ENCODE data around the gene C8G.

Gene C8G

GRCh38 chr9:136950656-136951276 lies 5.7 kb downstream of the C8G start:
- Histone ChIP-seq H3K36me3 (ENCODE audit: insufficient read depth, low read length) (no peaks in the 10 kb centered on the region), H3K4me1 (ENCODE audit: insufficient read depth, low read length) (no peaks in the 10 kb centered on the region), H3K9ac (ENCODE audit: low read depth, low read length) (peak overlapping the region; percentile 56), H3K9me3 (ENCODE audit: control insufficient read depth, insufficient read depth, low read length) (no peaks in the 10 kb centered on the region)

- Histone ChIP-seq H3K9ac (ENCODE audit: low read depth, low read length) (no peak within 1 kb of the TSS), H3K4me1 (ENCODE audit: insufficient read depth, low read length) (no peaks in the 10 kb centered on the region), H3K36me3 (ENCODE audit: insufficient read depth, low read length) (no peaks in the 10 kb centered on the region), H3K9me3 (ENCODE audit: control insufficient read depth, insufficient read depth, low read length) (no peaks in the 10 kb centered on the region)
Measured at GRCh38 chr9:136951541-136952320, 6.7 kb downstream of the C8G start, which contains the start of gene LCN12. LCN12 (plus strand) TSS chr9:136952273; CDS start chr9:136952328, 55 bp downstream.

DNA sequence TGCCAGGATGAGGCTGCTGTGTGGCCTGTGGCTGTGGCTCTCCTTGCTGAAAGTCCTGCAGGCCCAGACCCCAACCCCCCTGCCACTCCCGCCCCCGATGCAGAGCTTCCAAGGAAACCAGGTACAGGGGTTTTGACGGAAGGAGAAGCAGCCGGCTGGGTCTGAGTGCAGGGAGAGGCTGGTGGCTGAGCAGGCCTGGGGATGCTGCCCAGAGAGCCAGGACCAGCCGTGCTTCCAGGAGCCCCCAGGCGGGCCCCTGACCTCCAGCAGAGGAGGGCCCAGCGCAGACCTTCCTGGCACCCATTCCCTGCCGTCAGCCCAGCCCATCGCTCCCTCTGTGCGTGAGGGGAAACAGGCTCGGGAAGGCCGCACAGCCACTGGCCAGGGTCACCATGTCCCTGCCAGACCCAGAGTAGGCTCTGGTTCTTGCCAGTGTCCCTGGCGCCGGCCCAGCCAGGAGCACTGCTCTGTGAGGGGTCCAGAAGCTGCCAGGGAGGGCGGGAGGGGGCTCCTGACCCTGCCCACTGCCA lies 7.3 kb downstream of the C8G start:
- H3K36me3 ChIP-seq (ENCODE audit: insufficient read depth, low read length): no peaks in the 10 kb centered on the region
- no peaks in the 10 kb centered on the region for H3K4me1 ChIP-seq (ENCODE audit: insufficient read depth, low read length)
- H3K9me3 ChIP-seq (ENCODE audit: control insufficient read depth, insufficient read depth, low read length): no peaks in the 10 kb centered on the region
- no peak overlapping the region for H3K9ac ChIP-seq (ENCODE audit: low read depth, low read length)

- Histone ChIP-seq H3K36me3 (ENCODE audit: insufficient read depth, low read length) (no peaks in the 10 kb centered on the region), H3K9ac (ENCODE audit: low read depth, low read length) (no peak overlapping the region), H3K4me1 (ENCODE audit: insufficient read depth, low read length) (no peaks in the 10 kb centered on the region), H3K9me3 (ENCODE audit: control insufficient read depth, insufficient read depth, low read length) (no peaks in the 10 kb centered on the region)
Measured at GRCh38 chr9:136952876-136953770, 8.1 kb downstream of the C8G start.

DNA sequence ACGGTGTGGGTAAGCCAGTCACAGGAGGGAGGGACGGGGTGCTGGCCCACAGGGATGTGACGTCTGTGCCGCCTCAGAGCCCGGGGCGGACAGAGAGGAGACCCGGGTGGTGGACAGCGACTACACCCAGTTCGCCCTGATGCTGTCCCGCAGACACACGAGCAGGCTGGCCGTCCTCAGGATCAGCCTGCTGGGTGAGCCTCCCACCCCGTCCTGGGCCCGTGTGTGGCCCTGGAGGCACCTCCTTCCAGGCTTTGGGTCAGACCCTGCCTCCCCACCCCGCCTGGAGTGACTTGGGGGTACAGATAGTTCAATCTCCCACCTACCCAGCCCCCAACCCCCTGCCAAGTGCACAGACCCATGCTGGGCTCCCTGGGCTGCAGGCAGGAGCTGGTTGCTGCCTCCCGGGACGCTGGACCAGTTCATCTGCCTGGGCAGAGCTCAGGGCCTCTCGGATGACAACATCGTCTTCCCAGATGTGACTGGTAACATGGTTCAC lies 8.8 kb downstream of the C8G start:
- H3K4me1 ChIP-seq (ENCODE audit: insufficient read depth, low read length): no peaks in the 10 kb centered on the region
- H3K9me3 ChIP-seq (ENCODE audit: control insufficient read depth, insufficient read depth, low read length): no peaks in the 10 kb centered on the region
- H3K9ac ChIP-seq (ENCODE audit: low read depth, low read length): no peak overlapping the region
- no peaks in the 10 kb centered on the region for H3K36me3 ChIP-seq (ENCODE audit: insufficient read depth, low read length)

DNA sequence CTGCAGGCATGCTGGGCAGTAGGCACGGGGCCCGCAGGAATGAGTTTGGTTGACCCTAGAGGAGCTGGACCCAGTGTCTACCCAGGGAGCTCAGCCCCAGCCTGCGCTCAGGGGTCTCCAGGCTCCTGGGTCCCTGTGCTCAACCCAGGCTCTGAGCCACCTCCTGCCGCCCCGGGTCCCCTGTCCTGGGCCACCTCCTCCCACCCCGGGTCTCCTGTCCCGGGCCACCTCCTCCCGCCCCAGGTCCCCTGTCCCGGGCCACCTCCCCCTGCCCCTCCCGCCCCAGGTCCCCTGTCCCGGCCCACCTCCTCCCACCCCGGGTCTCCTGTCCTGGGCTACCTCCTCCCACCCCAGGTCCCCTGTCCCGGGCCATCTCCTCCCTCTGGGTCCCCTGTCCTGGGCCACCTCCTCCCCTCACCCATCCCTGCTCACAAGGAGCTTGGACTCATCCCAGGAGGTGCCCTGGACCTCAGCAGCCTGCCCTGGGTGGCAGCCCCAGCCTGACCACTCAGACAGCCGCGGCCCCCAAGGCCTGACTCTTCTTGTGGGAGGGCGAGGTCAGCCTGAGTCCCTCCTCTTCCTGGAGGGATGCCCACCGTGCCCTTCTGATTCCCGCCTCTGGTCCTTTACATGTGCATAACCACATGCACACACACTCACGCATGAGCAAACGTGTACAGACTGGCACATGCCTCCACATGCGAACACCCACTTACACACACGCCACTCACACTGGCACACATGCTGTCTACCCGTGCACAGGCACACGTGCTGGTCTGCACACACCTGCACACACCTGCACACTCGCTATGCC lies 9.4 kb downstream of the C8G start:
- Histone ChIP-seq H3K4me1 (ENCODE audit: insufficient read depth, low read length) (no peaks in the 10 kb centered on the region), H3K36me3 (ENCODE audit: insufficient read depth, low read length) (no peaks in the 10 kb centered on the region), H3K9me3 (ENCODE audit: control insufficient read depth, insufficient read depth, low read length) (no peaks in the 10 kb centered on the region), H3K9ac (ENCODE audit: low read depth, low read length) (no peak overlapping the region)

- Histone ChIP-seq H3K36me3 (ENCODE audit: insufficient read depth, low read length) (no peaks in the 10 kb centered on the region), H3K9me3 (ENCODE audit: control insufficient read depth, insufficient read depth, low read length) (no peaks in the 10 kb centered on the region), H3K9ac (ENCODE audit: low read depth, low read length) (no peak overlapping the region), H3K4me1 (ENCODE audit: insufficient read depth, low read length) (no peaks in the 10 kb centered on the region)
Measured at GRCh38 chr9:136955202-136955942, 10.3 kb downstream of the C8G start.

DNA sequence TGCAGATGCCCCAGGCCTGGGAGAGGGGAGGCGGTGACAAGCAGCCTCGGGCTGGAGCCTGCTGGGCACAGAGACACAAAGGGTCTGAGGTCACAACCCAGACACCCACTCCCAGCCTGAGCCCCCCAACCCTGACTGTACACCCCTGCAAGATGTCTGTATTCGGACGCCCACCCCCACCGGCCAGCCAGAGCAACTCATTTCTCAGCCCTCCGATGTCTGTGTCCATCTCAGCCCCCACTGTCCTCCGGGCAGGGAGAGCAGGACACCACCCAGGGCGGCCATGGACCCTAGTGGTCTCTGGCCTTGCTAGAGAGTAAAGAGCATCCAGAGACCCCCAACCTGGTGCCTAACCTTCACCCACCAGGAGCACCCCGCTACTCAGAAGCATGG lies 10.9 kb downstream of the C8G start:
- Histone ChIP-seq H3K9ac (ENCODE audit: low read depth, low read length) (no peak overlapping the region), H3K4me1 (ENCODE audit: insufficient read depth, low read length) (no peaks in the 10 kb centered on the region), H3K9me3 (ENCODE audit: control insufficient read depth, insufficient read depth, low read length) (no peaks in the 10 kb centered on the region), H3K36me3 (ENCODE audit: insufficient read depth, low read length) (no peaks in the 10 kb centered on the region)

DNA sequence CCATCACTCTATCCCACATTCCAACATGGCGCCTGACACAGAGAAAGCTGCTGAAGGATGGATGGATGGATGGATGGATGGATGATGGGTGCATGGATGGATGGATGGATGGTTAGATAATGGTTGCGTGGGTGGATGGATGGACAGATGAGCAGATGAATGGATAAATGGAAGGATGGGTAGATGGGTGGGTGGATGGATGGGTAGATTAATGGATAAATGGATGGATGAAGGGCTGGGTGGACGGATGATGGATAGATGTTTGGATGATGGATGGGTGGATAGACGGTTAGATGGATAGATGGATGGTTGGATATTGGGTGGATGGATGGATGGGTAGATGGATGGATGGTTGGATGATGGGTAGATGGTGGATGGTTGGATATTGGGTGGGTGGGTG lies 11.6 kb downstream of the C8G start:
- Histone ChIP-seq H3K9ac (ENCODE audit: low read depth, low read length) (no peak overlapping the region), H3K9me3 (ENCODE audit: control insufficient read depth, insufficient read depth, low read length) (no peaks in the 10 kb centered on the region), H3K36me3 (ENCODE audit: insufficient read depth, low read length) (no peaks in the 10 kb centered on the region), H3K4me1 (ENCODE audit: insufficient read depth, low read length) (no peaks in the 10 kb centered on the region)

DNA sequence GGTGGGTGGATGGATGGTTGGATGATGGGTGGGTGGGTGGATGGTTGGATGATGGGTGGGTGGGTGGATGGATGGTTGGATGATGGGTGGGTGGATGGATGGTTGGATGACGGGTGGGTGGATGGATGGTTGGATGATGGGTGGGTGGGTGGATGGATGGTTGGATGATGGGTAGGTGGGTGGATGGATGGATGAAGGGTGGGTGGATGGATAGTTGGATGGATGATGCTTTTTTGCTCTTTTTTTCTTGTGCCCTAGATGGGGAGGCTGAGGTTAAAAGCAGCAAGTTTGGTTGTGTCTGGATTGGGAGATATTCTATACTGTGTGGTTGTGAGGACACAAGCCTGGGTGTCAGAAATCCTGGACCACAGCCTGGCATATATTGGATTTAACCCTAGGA lies 12.4 kb downstream of the C8G start:
- Histone ChIP-seq H3K36me3 (ENCODE audit: insufficient read depth, low read length) (no peaks in the 10 kb centered on the region), H3K9ac (ENCODE audit: low read depth, low read length) (no peak overlapping the region), H3K4me1 (ENCODE audit: insufficient read depth, low read length) (no peaks in the 10 kb centered on the region)

DNA sequence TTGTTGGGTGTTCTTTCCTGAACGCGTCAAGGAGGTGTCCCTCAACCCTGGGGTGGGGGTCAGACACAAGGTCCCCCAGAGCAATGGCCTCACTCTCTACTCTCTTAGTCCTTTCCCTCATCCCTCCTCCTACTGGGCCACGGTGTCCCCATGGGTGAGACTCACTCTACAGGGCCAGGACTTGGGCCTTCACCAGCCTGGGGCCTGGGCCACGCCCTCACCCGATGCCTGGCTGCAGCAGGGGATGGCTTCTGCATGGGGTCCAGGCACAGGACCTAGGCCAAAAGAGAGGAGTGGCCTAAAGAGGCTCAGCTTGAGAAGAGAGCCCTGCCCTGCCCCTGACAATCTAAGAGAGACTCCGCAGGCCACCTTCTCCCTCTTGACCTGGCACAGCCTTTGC lies 12.9 kb downstream of the C8G start:
- H3K4me1 ChIP-seq (ENCODE audit: insufficient read depth, low read length): no peaks in the 10 kb centered on the region
- H3K9me3 ChIP-seq (ENCODE audit: control insufficient read depth, insufficient read depth, low read length): no peaks in the 10 kb centered on the region
- no peak overlapping the region for H3K9ac ChIP-seq (ENCODE audit: low read depth, low read length)
- H3K36me3 ChIP-seq (ENCODE audit: insufficient read depth, low read length): no peaks in the 10 kb centered on the region

More for the DNA sequence above, 12.4 kb downstream of the C8G start:
- no peaks in the 10 kb centered on the region for H3K9me3 ChIP-seq (ENCODE audit: control insufficient read depth, insufficient read depth, low read length)

GRCh38 chr9:136958473-136958872 lies 13.4 kb downstream of the C8G start:
- Histone ChIP-seq H3K9me3 (ENCODE audit: control insufficient read depth, insufficient read depth, low read length) (no peaks in the 10 kb centered on the region), H3K4me1 (ENCODE audit: insufficient read depth, low read length) (no peaks in the 10 kb centered on the region), H3K9ac (ENCODE audit: low read depth, low read length) (no peak overlapping the region), H3K36me3 (ENCODE audit: insufficient read depth, low read length) (no peaks in the 10 kb centered on the region)

Data from ES-I3 (cell line).